ENCODE results near the gene ITSN2.

Gene ITSN2

GRCh38 chr2:24353973-24354372 lies 6.4 kb downstream of the ITSN2 start:
- intact Hi-C loops (cut with DNase I; ENCODE audit: low total_unique reads) = no loop called here
- no peak overlapping the region for H3K4me3 ChIP-seq
- no peak for TF ChIP-seq CTCF (IDR thresholded peaks at IDR 0.05)
- H3K36me3 ChIP-seq = no peaks in the 10 kb centered on the region
- H3K4me1 ChIP-seq = peaks cover 0 to 72% (median 17%) of the 10 kb centered on the region in 4 donors
- no peak overlapping the region for H3K27ac ChIP-seq
- no peak for DNase-seq
- H3K9me3 ChIP-seq = no peaks in the 10 kb centered on the region
- H3K27me3 ChIP-seq = no peaks in the 10 kb centered on the region

GRCh38 chr2:24353364-24353763 lies 7.0 kb downstream of the ITSN2 start:
- Histone ChIP-seq H3K27me3 (no peaks in the 10 kb centered on the region), H3K4me1 (peaks cover 0 to 66% (median 17%) of the 10 kb centered on the region in 4 donors), H3K4me3 (no peak overlapping the region), H3K27ac (no peak overlapping the region), H3K9me3 (no peaks in the 10 kb centered on the region), H3K36me3 (no peaks in the 10 kb centered on the region)
- intact Hi-C loops (cut with DNase I; ENCODE audit: low total_unique reads) = no loop called here
- no peak for TF ChIP-seq CTCF (IDR thresholded peaks at IDR 0.05)
- DNase-seq = no peak

- Histone ChIP-seq H3K27ac (no peak overlapping the region), H3K27me3 (no peaks in the 10 kb centered on the region), H3K4me1 (peaks cover 0 to 60% (median 17%) of the 10 kb centered on the region in 4 donors), H3K9me3 (no peaks in the 10 kb centered on the region), H3K36me3 (no peaks in the 10 kb centered on the region), H3K4me3 (no peak overlapping the region)
- no peak for TF ChIP-seq CTCF (IDR thresholded peaks at IDR 0.05)
- no peak for DNase-seq
- intact Hi-C loops (cut with DNase I; ENCODE audit: low total_unique reads) = no loop called here
Observed at GRCh38 chr2:24352664-24353063, 7.7 kb downstream of the ITSN2 start.

- no peak for DNase-seq
- Histone ChIP-seq H3K4me1 (peaks cover 0 to 60% (median 17%) of the 10 kb centered on the region in 4 donors), H3K27me3 (no peaks in the 10 kb centered on the region), H3K9me3 (no peaks in the 10 kb centered on the region), H3K27ac (no peak overlapping the region), H3K4me3 (no peak overlapping the region), H3K36me3 (no peaks in the 10 kb centered on the region)
- no peak for TF ChIP-seq CTCF (IDR thresholded peaks at IDR 0.05)
- intact Hi-C loops (cut with DNase I; ENCODE audit: low total_unique reads) = no loop called here
Observed at GRCh38 chr2:24351981-24352380, 8.4 kb downstream of the ITSN2 start.

- H3K27ac ChIP-seq = no peak overlapping the region
- H3K4me1 ChIP-seq = peaks cover 0 to 60% (median 17%) of the 10 kb centered on the region in 4 donors
- TF ChIP-seq CTCF (IDR thresholded peaks at IDR 0.05) = no peak
- H3K36me3 ChIP-seq = no peaks in the 10 kb centered on the region
- H3K4me3 ChIP-seq = no peak overlapping the region
- DNase-seq = no peak
- intact Hi-C loops (cut with DNase I; ENCODE audit: low total_unique reads) = no loop called here
- no peaks in the 10 kb centered on the region for H3K9me3 ChIP-seq
- H3K27me3 ChIP-seq = no peaks in the 10 kb centered on the region
Observed at GRCh38 chr2:24351627-24351938, 8.8 kb downstream of the ITSN2 start.
